IMR-90 (cell line): ENCODE results near the gene FAM161A. TPM values are rescaled to one million over a fixed set of nuclear protein-coding genes. Genes with fewer than 3 reads are reported as not detected.

Source experiments
- ATAC-seq: fragments of 200-7000 bp; cut with Tn5 transposase; 2 replicates; pipeline ENCODE4 v1.9.1; 2020; ENCODE audit warnings: low read depth, mild to moderate bottlenecking, moderate library complexity
- BruUV-seq: library from RNA; stranded (reverse); fragments of 400-500 nt; replicated peaks from 2 replicates; lab custom pipeline; 2021; lab: Mats Ljungman, UMichigan
- CTCF ChIA-PET: fragments of 300-600 bp; formaldehyde crosslinking; extraction: SDS; loops from one replicate; lab custom pipeline; 2021; ENCODE audit warnings: antibody characterized with exemption; lab: Yijun Ruan, JAX
- POLR2A ChIA-PET: fragments of 300-600 bp; sonication (Branson Sonifier 250); formaldehyde crosslinking; loops from one replicate; lab custom pipeline; 2022; ENCODE audit warnings: antibody characterized with exemption; ENCODE audit not compliant: unreplicated experiment; lab: Charles Lee
- DNase-seq: peaks from one replicate; pipeline ENCODE4 v3.0.0; 2013
- H2AFZ ChIP-seq: replicated peaks from 2 replicates; pipeline ENCODE3; 2013; ENCODE audit warnings: low read length, mild to moderate bottlenecking; ENCODE audit not compliant: poor library complexity
- H2AK5ac ChIP-seq: 2 replicates; pipeline ENCODE4 v1.6.1; 2013; ENCODE audit warnings: low read depth, low read length, inconsistent platforms
- H2AK9ac ChIP-seq: replicated peaks from 2 replicates; pipeline ENCODE3; 2013; ENCODE audit warnings: mild to moderate bottlenecking, low read depth, low read length, moderate library complexity; ENCODE audit not compliant: poor library complexity
- H2BK120ac ChIP-seq: 2 replicates; pipeline ENCODE4 v1.6.1; 2013; ENCODE audit warnings: low read depth, low read length, inconsistent platforms
- H2BK15ac ChIP-seq: 3 replicates; pipeline ENCODE4 v1.6.1; 2013; ENCODE audit warnings: low read depth, low read length, inconsistent platforms
- H2BK20ac ChIP-seq: 2 replicates; pipeline ENCODE4 v1.6.1; 2013; ENCODE audit warnings: low read depth, mild to moderate bottlenecking, inconsistent platforms, low read length, moderate library complexity
- H2BK5ac ChIP-seq: 2 replicates; pipeline ENCODE4 v1.6.1; 2013; ENCODE audit warnings: mild to moderate bottlenecking, low read depth, low read length, inconsistent platforms; ENCODE audit not compliant: poor library complexity, severe bottlenecking
- H3K14ac ChIP-seq: replicated peaks from 2 replicates; pipeline ENCODE4 v1.6.1; 2013; ENCODE audit warnings: low read depth, low read length, inconsistent platforms
- H3K18ac ChIP-seq: 2 replicates; pipeline ENCODE4 v1.6.1; 2013; ENCODE audit warnings: low read depth, low read length, control low read depth
- H3K23ac ChIP-seq: 2 replicates; pipeline ENCODE4 v1.6.1; 2013; ENCODE audit warnings: low read depth, low read length, inconsistent platforms
- H3K27ac ChIP-seq: 2 replicates; pipeline ENCODE4 v1.5.1; 2013; ENCODE audit warnings: mild to moderate bottlenecking, control low read depth, low read length; ENCODE audit not compliant: insufficient read depth
- H3K27me3 ChIP-seq: 2 replicates; pipeline ENCODE4 v1.6.1; 2013; ENCODE audit warnings: low read length; ENCODE audit not compliant: control insufficient read depth, insufficient read depth
- H3K36me3 ChIP-seq: 2 replicates; pipeline ENCODE4 v1.6.1; 2013; ENCODE audit warnings: low read length, mixed read lengths; ENCODE audit not compliant: control insufficient read depth, insufficient read depth
- H3K4ac ChIP-seq: 2 replicates; pipeline ENCODE4 v1.6.1; 2013; ENCODE audit warnings: low read depth, low read length, inconsistent platforms
- H3K4me1 ChIP-seq: 2 replicates; pipeline ENCODE4 v1.6.1; 2013; ENCODE audit warnings: low read length, mixed read lengths; ENCODE audit not compliant: control insufficient read depth, insufficient read depth
- H3K4me2 ChIP-seq: 2 replicates; pipeline ENCODE4 v1.6.1; 2013; ENCODE audit warnings: low read depth, mild to moderate bottlenecking, control low read depth, low read length, moderate library complexity
- H3K4me3 ChIP-seq: 2 replicates; pipeline ENCODE4 v1.5.1; 2013; ENCODE audit warnings: low read depth, mild to moderate bottlenecking, control low read depth, low read length, moderate library complexity; ENCODE audit not compliant: insufficient read depth
- H3K56ac ChIP-seq: 2 replicates; pipeline ENCODE4 v1.6.1; 2013; ENCODE audit warnings: low read length, inconsistent platforms; ENCODE audit not compliant: insufficient read depth; ENCODE audit errors: extremely low read depth
- H3K79me1 ChIP-seq, 2 experiments: 2 replicates each; pipeline ENCODE4 v1.6.1; 2013; ENCODE audit warnings: low read length in 2 of 2, inconsistent platforms in 1 of 2, low read depth in 1 of 2
- H3K9ac ChIP-seq: 2 replicates; pipeline ENCODE4 v1.6.1; 2013; ENCODE audit warnings: low read depth, low read length, control low read depth
- H3K9me1 ChIP-seq: 2 replicates; pipeline ENCODE4 v1.6.1; 2013; ENCODE audit warnings: low read length, inconsistent platforms; ENCODE audit not compliant: insufficient read depth
- H3K9me3 ChIP-seq: 2 replicates; pipeline ENCODE4 v1.6.1; 2013; ENCODE audit warnings: low read length; ENCODE audit not compliant: control insufficient read depth, insufficient read depth
- H4K20me1 ChIP-seq: 2 replicates; pipeline ENCODE4 v1.6.1; 2013; ENCODE audit warnings: low read length, inconsistent platforms; ENCODE audit not compliant: insufficient read depth
- H4K5ac ChIP-seq: 2 replicates; pipeline ENCODE4 v1.6.1; 2013; ENCODE audit warnings: mild to moderate bottlenecking, low read depth, low read length, control low read depth
- H4K8ac ChIP-seq, 2 experiments: 2 replicates each; pipeline ENCODE4 v1.6.1; 2013; ENCODE audit warnings: low read depth in 2 of 2, low read length in 2 of 2, control low read depth in 1 of 2, inconsistent platforms in 1 of 2
- H4K91ac ChIP-seq: 2 replicates; pipeline ENCODE4 v1.6.1; 2013; ENCODE audit warnings: low read depth, low read length, inconsistent platforms; ENCODE audit not compliant: insufficient read depth
- CEBPB ChIP-seq: IDR thresholded peaks from 2 replicates; pipeline ENCODE4 v1.6.1; 2012; ENCODE audit warnings: low read depth, low read length, improper control_type of control experiment
- CTCF ChIP-seq: conservative IDR thresholded peaks from 2 replicates; pipeline ENCODE4 v1.5.1; 2012; ENCODE audit warnings: mild to moderate bottlenecking, low read depth, low read length, improper control_type of control experiment
- NFE2L2 ChIP-seq: fragments of 150-350 bp; IDR thresholded peaks from 2 replicates; pipeline ENCODE4 v1.6.1; 2016; ENCODE audit warnings: low read depth, mild to moderate bottlenecking, low read length
- RCOR1 ChIP-seq: IDR thresholded peaks from 2 replicates; pipeline ENCODE4 v1.6.1; 2012; ENCODE audit warnings: mild to moderate bottlenecking, low read length, improper control_type of control experiment; ENCODE audit not compliant: insufficient replicate concordance
- WGBS, 2 experiments: methylation state at CpG; one replicate each; pipeline versions ENCODE4 v1.1.5 to v1.1.7; 2013; ENCODE audit warnings: missing lambda C conversion rate in 2 of 2; ENCODE audit not compliant: insufficient read length in 1 of 2; ENCODE audit errors: extremely low coverage in 2 of 2; 5-methylcytosine and 5-hydroxymethylcytosine counted together
- dilution Hi-C: fragments of 300-500 bp; cut with HindIII; formaldehyde crosslinking; loops from one replicate; pipeline ENCODE4 v1.14.3; 2018; ENCODE audit warnings: low sequenced_read_pairs; ENCODE audit not compliant: unreplicated experiment
- in situ Hi-C: fragments of 300-500 bp; cut with MboI; formaldehyde crosslinking; loops from 3 replicates; pipeline ENCODE4 v1.14.3; 2019; ENCODE audit warnings: low sequenced_read_pairs, inconsistent platforms, mixed read lengths
- intact Hi-C: fragments of 100-400 bp; cut with micrococcal nuclease; formaldehyde crosslinking; loops from 2 replicates; pipeline ENCODE4 v1.10.0; 2022
- polyA plus RNA-seq, 3 experiments: library from polyadenylated mRNA; depleted of rRNA; stranded (reverse); fragments of >200 nt; gene quantifications; 2 replicates each; pipeline ENCODE4 v1.2.3, GENCODE V29; 2012; ENCODE audit warnings: low replicate concordance in 1 of 3
- total RNA-seq: library from RNA; depleted of rRNA; stranded (reverse); fragments of >200 nt; gene quantifications from 2 replicates; pipeline ENCODE4 v1.2.3, GENCODE V29; 2012

The FAM161A gene
- total and polyA plus RNA-seq, 2 of the 4 experiments (the other 2 are of a cell fraction) = 0.80 to 1.3 TPM

- CTCF ChIA-PET = interaction anchor here (0.6 to 0.7 kb wide), 3 partner anchors 8 to 592 kb away, joined by 4 to 6 read pairs (median 5); no protein-coding TSS in a partner anchor
Observed at GRCh38 chr2:61795408-61795807, 58.5 kb downstream of the FAM161A start.

More at GRCh38 chr2:61795408-61795807, 58.5 kb downstream of the FAM161A start:
- no peak overlapping the region for H4K8ac ChIP-seq
- H2BK15ac ChIP-seq = no peak overlapping the region
- no TSS peak for BruUV-seq
- no peaks in the 10 kb centered on the region for H3K36me3 ChIP-seq
- no peak overlapping the region for H4K5ac ChIP-seq
- no peak overlapping the region for H2AK5ac ChIP-seq
- H3K14ac ChIP-seq = no peak overlapping the region
- peaks cover 3% of the 10 kb centered on the region for H3K4me1 ChIP-seq
- peaks cover 4% of the 10 kb centered on the region; the same call in 1 of the 2 replicates for H3K9me3 ChIP-seq
- ATAC-seq (no peak), DNase-seq (no peak)
- no peaks in the 10 kb centered on the region for H4K20me1 ChIP-seq
- no peaks in the 10 kb centered on the region for H3K79me1 ChIP-seq
- H3K4me3 ChIP-seq = no peak overlapping the region
- H3K4ac ChIP-seq = no peak overlapping the region
- intact Hi-C loops (no loop called here), in situ Hi-C loops (no loop called here), dilution Hi-C loops (no loop called here)
- H3K56ac ChIP-seq = no peak overlapping the region
- H3K27me3 ChIP-seq = peaks cover 4% of the 10 kb centered on the region; the same call in 1 of the 2 replicates
- POLR2A ChIA-PET = no interaction called here
- H3K27ac ChIP-seq = no peak overlapping the region
- H3K4me2 ChIP-seq = no peak overlapping the region
- no peaks in the 10 kb centered on the region for H3K9me1 ChIP-seq
- H2BK20ac ChIP-seq = no peak overlapping the region
- no peak overlapping the region for H3K23ac ChIP-seq
- no peak overlapping the region for H2BK120ac ChIP-seq
- no peak overlapping the region for H4K91ac ChIP-seq
- WGBS, 2 experiments = no CpG with 5 or more reads among the region's 2 CpGs
- no peak overlapping the region for H3K18ac ChIP-seq
- H2AFZ ChIP-seq = no peak overlapping the region
- H2BK5ac ChIP-seq = no peak overlapping the region
- no peak for TF ChIP-seq CTCF
- no peak for TF ChIP-seq RCOR1
- no peak for TF ChIP-seq CEBPB
- no peak for TF ChIP-seq NFE2L2
- no peak overlapping the region for H3K9ac ChIP-seq
- no peak overlapping the region for H2AK9ac ChIP-seq
